Mesenchymal stem cell (in vitro differentiated cells and primary cell): Measurements from ENCODE around the gene SH2D7.
A peak's percentile ranks its signal among the peaks of the same experiment; 100 is the strongest.

ENCODE experiments used
- DNase-seq: peaks from one replicate; pipeline ENCODE4 v3.0.0-alpha.2; 2013
- H2AFZ ChIP-seq: one replicate; pipeline ENCODE4 v1.6.1; 2013; ENCODE audit warnings: low read depth, mild to moderate bottlenecking, control low read depth, inconsistent platforms, low read length, moderate library complexity
- H2AK5ac ChIP-seq: 2 replicates; pipeline ENCODE4 v1.6.1; 2013; ENCODE audit warnings: low read length, moderate library complexity, mild to moderate bottlenecking, inconsistent platforms; ENCODE audit not compliant: severe bottlenecking
- H2BK120ac ChIP-seq: one replicate; pipeline ENCODE4 v1.6.1; 2013; ENCODE audit warnings: low read depth, mild to moderate bottlenecking, inconsistent platforms, low read length, moderate library complexity
- H2BK12ac ChIP-seq, 2 experiments: one replicate each; pipeline ENCODE4 v1.6.1; 2013; ENCODE audit warnings: inconsistent platforms in 2 of 2, low read length in 2 of 2, mild to moderate bottlenecking in 2 of 2, moderate library complexity in 2 of 2, control low read depth in 1 of 2
- H2BK15ac ChIP-seq: one replicate; pipeline ENCODE4 v1.6.1; 2013; ENCODE audit warnings: mild to moderate bottlenecking, low read depth, inconsistent platforms; ENCODE audit not compliant: poor library complexity, severe bottlenecking
- H2BK5ac ChIP-seq: 2 replicates; pipeline ENCODE4 v1.6.1; 2013; ENCODE audit warnings: low read depth, mild to moderate bottlenecking, low read length, control low read depth, inconsistent platforms; ENCODE audit not compliant: poor library complexity, severe bottlenecking
- H3K14ac ChIP-seq, 2 experiments: one replicate each; pipeline ENCODE4 v1.6.1; 2013; ENCODE audit warnings: inconsistent platforms in 2 of 2, low read length in 2 of 2, control low read depth in 1 of 2, mild to moderate bottlenecking in 1 of 2, moderate library complexity in 1 of 2
- H3K18ac ChIP-seq, 2 experiments: one replicate each; pipeline ENCODE4 v1.6.1; 2013; ENCODE audit warnings: inconsistent platforms in 2 of 2, low read length in 2 of 2, control low read depth in 1 of 2, low read depth in 1 of 2, mild to moderate bottlenecking in 1 of 2
- H3K23ac ChIP-seq, 2 experiments: one replicate each; pipeline ENCODE4 v1.6.1; 2013; ENCODE audit warnings: inconsistent platforms in 2 of 2, low read length in 2 of 2, mild to moderate bottlenecking in 2 of 2, moderate library complexity in 2 of 2, control low read depth in 1 of 2
- H3K27ac ChIP-seq: 2 replicates; pipeline ENCODE4 v1.5.1; 2013; ENCODE audit warnings: mild to moderate bottlenecking, moderate library complexity, low read length, control low read depth, inconsistent platforms; ENCODE audit not compliant: poor library complexity, severe bottlenecking
- H3K27me3 ChIP-seq, 2 experiments: 2 replicates each; pipeline versions ENCODE4 v1.6.1 to v1.7.0; 2013; ENCODE audit warnings: low read length in 2 of 2, mild to moderate bottlenecking in 2 of 2, moderate library complexity in 2 of 2, control low read depth in 1 of 2, inconsistent platforms in 1 of 2; ENCODE audit not compliant: control insufficient read depth in 1 of 2, insufficient read depth in 1 of 2
- H3K36me3 ChIP-seq, 2 experiments: 2 replicates each; pipeline versions ENCODE4 v1.6.1 to v1.7.0; 2013; ENCODE audit warnings: low read length in 2 of 2, control low read depth in 1 of 2, inconsistent platforms in 1 of 2, low read depth in 1 of 2, mild to moderate bottlenecking in 1 of 2; ENCODE audit not compliant: insufficient read depth in 2 of 2, control insufficient read depth in 1 of 2
- H3K4ac ChIP-seq, 2 experiments: one replicate each; pipeline ENCODE4 v1.6.1; 2013; ENCODE audit warnings: inconsistent platforms in 2 of 2, low read length in 2 of 2, mild to moderate bottlenecking in 2 of 2, moderate library complexity in 2 of 2, control low read depth in 1 of 2, low read depth in 1 of 2
- H3K4me1 ChIP-seq: 2 replicates; pipeline ENCODE4 v1.6.1; 2013; ENCODE audit warnings: low read depth, low read length, control low read depth; ENCODE audit not compliant: control insufficient read depth, insufficient read depth
- H3K4me2 ChIP-seq: 2 replicates; pipeline ENCODE4 v1.6.1; 2013; ENCODE audit warnings: low read length, mild to moderate bottlenecking, inconsistent platforms; ENCODE audit not compliant: poor library complexity, severe bottlenecking
- H3K4me3 ChIP-seq, 2 experiments: 2 replicates each; pipeline versions ENCODE4 v1.5.1 to v1.7.0; 2013; ENCODE audit warnings: low read length in 2 of 2, mild to moderate bottlenecking in 2 of 2, control low read depth in 1 of 2, low read depth in 1 of 2; ENCODE audit not compliant: insufficient read depth in 1 of 2
- H3K79me1 ChIP-seq: replicated peaks from 2 replicates; pipeline ENCODE4 v1.6.1; 2013; ENCODE audit warnings: mild to moderate bottlenecking, control low read depth, low read length, inconsistent platforms; ENCODE audit not compliant: poor library complexity, severe bottlenecking
- H3K9ac ChIP-seq: 2 replicates; pipeline ENCODE4 v1.7.0; 2013; ENCODE audit warnings: mild to moderate bottlenecking, low read length, moderate library complexity
- H3K9me3 ChIP-seq: 2 replicates; pipeline ENCODE4 v1.7.0; 2013; ENCODE audit warnings: mild to moderate bottlenecking, low read length; ENCODE audit not compliant: control insufficient read depth
- H4K8ac ChIP-seq: one replicate; pipeline ENCODE4 v1.6.1; 2013; ENCODE audit warnings: inconsistent platforms, mild to moderate bottlenecking, low read length, moderate library complexity
- H4K91ac ChIP-seq: one replicate; pipeline ENCODE4 v1.6.1; 2013; ENCODE audit warnings: mild to moderate bottlenecking, low read length, inconsistent platforms
- WGBS: methylation state at CpG from one replicate; pipeline ENCODE4 v1.1.7; 2013; ENCODE audit warnings: mixed read lengths; 5-methylcytosine and 5-hydroxymethylcytosine counted together

Gene SH2D7

GRCh38 chr15:78072080-78072892 is 20.1 kb upstream of the SH2D7 start:
- H3K23ac ChIP-seq: no peak overlapping the region
- H3K27me3 ChIP-seq: no peaks in the 10 kb centered on the region
- peaks cover 17% of the 10 kb centered on the region for H3K4me1 ChIP-seq
- peak overlapping the region; percentile 83 for H3K9ac ChIP-seq
- no peak overlapping the region for H2BK120ac ChIP-seq
- peak overlapping the region; percentile 76 for H2AK5ac ChIP-seq
- H3K4me3 ChIP-seq: peak overlapping the region in 1 of 2 experiments; percentile 58
- no peak overlapping the region for H3K14ac ChIP-seq
- H4K91ac ChIP-seq: no peak overlapping the region
- H3K27ac ChIP-seq: peak overlapping the region; percentile 80
- WGBS: 32% methylated on average over 9 of the region's 9 CpGs
- peak overlapping the region in 1 of 2 experiments; percentile 63 for H3K4ac ChIP-seq
- H2AFZ ChIP-seq: no peak overlapping the region
- H3K9me3 ChIP-seq: no peaks in the 10 kb centered on the region
- no peaks in the 10 kb centered on the region for H3K79me1 ChIP-seq
- H3K4me2 ChIP-seq: peak overlapping the region; percentile 47
- H4K8ac ChIP-seq: no peak overlapping the region
- peak; percentile 94 for DNase-seq
- H3K18ac ChIP-seq: peak overlapping the region in 1 of 2 experiments; percentile 88
- H2BK12ac ChIP-seq: peak overlapping the region; percentile 91 to 98
- no peak overlapping the region for H2BK15ac ChIP-seq
- peaks cover 2 to 5% of the 10 kb centered on the region in 2 experiments for H3K36me3 ChIP-seq
- H2BK5ac ChIP-seq: no peak overlapping the region

DNA sequence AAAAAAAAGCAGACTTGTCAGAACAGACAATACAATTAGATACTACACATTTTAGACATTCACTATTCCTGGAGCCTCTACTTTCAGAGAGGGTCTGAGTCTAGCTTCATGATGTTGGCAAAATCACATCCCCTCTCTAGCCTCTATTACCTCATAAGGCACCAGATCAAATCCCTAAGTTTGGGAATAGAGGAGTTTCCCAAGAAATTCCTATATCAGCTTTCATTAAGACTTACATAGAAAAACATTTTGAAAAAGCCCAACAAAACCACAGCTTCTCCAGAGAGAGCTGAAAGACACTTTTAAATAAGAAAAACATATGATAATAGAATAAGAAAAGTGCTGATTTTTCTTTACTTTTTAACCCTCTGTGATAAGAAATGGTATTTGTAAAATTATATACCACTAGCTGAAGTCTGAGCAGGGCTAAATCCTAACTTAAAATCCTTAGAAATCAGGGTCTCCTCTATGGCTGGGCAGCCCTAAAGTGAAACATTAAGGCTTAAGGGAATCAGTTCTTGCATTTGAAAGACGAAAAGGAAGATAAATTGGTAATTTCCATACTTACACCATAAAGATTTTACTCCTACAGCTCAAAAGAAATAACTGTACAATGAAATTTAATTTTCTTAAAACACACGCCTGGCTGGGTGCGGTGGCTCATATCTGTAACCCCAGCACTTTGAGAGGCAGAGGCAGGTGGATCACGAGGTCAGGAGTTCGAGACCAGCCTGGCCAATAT is 19.1 kb upstream of the SH2D7 start:
- Histone ChIP-seq H4K8ac (no peak overlapping the region), H3K23ac (no peak overlapping the region), H3K9me3 (no peaks in the 10 kb centered on the region), H2AK5ac (no peak overlapping the region), H2AFZ (no peak overlapping the region), H3K4me2 (no peak overlapping the region), H4K91ac (no peak overlapping the region), H2BK12ac (no peak overlapping the region), H3K4me1 (peaks cover 13% of the 10 kb centered on the region), H3K18ac (no peak overlapping the region), H3K79me1 (no peaks in the 10 kb centered on the region), H3K27me3 (no peaks in the 10 kb centered on the region), H3K4ac (no peak overlapping the region), H3K9ac (peak overlapping the region; percentile 83), H3K14ac (no peak overlapping the region), H3K27ac (peak overlapping the region; percentile 80), H2BK5ac (no peak overlapping the region), H2BK120ac (no peak overlapping the region), H2BK15ac (no peak overlapping the region), H3K4me3 (peak overlapping the region in 1 of 2 experiments; percentile 58), H3K36me3 (peaks cover 2 to 5% of the 10 kb centered on the region in 2 experiments)
- peak; percentile 63 for DNase-seq
- 95% methylated on average over 5 of the region's 5 CpGs for WGBS

- no peaks in the 10 kb centered on the region for H3K27me3 ChIP-seq
- H2BK12ac ChIP-seq: peak overlapping the region; percentile 49 to 94
- no peaks in the 10 kb centered on the region for H3K79me1 ChIP-seq
- H4K8ac ChIP-seq: peak overlapping the region; percentile 45
- peak overlapping the region; percentile 77 for H2BK120ac ChIP-seq
- WGBS: 1% methylated on average over 6 of the region's 7 CpGs
- H3K4me1 ChIP-seq: peaks cover 5% of the 10 kb centered on the region
- H2BK15ac ChIP-seq: peak overlapping the region; percentile 65
- DNase-seq: peak; percentile 95
- H3K4me2 ChIP-seq: peak overlapping the region; percentile 70
- peak overlapping the region; percentile 97 for H2BK5ac ChIP-seq
- peak overlapping the region in 1 of 2 experiments; percentile 46 for H3K23ac ChIP-seq
- peak overlapping the region; percentile 95 for H3K9ac ChIP-seq
- H2AK5ac ChIP-seq: peak overlapping the region; percentile 87
- no peak overlapping the region for H2AFZ ChIP-seq
- peak overlapping the region; percentile 91 to 92 for H3K4ac ChIP-seq
- H4K91ac ChIP-seq: peak overlapping the region; percentile 83
- peak overlapping the region; percentile 95 for H3K27ac ChIP-seq
- H3K18ac ChIP-seq: peak overlapping the region; percentile 50 to 92
- peaks cover 2 to 5% of the 10 kb centered on the region in 2 experiments for H3K36me3 ChIP-seq
- H3K14ac ChIP-seq: no peak overlapping the region
- peak overlapping the region; percentile 90 to 96 for H3K4me3 ChIP-seq
- H3K9me3 ChIP-seq: no peaks in the 10 kb centered on the region
Measured at GRCh38 chr15:78075490-78076230, 16.7 kb upstream of the SH2D7 start.
